ENCODE measurements around the gene CACFD1.

The CACFD1 gene

DNA sequence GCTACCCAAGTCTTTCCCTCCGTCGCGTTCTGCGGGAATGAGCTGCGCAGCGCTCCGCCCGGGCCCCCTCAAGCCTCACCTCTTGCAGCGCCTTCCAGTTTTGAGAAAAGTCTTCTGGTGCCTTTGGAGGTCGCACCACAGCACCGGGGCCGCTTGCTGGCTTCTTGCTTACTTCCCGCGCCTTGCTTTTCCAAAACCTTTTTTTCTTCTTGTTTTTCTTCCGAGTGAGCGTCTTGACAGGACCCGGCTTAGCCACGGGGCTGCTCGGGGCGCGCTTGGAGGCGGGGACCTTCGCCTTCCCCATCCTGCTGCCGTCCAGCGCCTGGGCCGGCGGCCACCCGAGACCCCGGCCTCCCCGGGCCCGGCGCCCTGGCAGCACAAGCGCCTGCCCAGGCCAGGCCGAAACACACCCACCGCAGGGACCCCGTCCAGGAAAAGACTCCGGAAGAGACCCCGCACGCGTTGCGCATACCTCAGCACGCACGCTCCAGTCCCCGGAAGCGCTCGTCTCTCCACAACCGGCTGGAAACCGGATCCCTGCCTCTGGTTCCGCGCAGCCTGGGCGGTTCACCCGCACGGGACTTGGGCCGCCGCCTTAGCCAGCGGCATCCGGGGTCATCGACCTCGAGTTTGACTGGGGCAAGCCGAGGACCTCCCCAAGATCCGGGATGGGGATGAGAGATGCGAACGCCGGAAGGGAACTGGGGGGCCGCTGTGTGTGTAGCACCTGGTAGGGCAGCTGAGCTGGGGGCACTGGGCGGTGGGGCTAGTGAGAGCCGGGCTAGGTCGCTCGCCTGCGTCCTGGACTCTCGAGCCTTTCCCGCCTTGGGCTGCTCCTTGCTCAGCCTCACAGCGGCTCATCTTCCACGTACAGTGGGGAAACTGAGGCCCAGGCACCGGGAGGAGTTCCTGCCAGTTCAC lies 42.0 kb upstream of the CACFD1 start, which contains the start of gene REXO4 (continued):
- peak; percentile 88 for TF ChIP-seq ZNF843 (tag by site-specific recombination; IDR thresholded peaks at IDR 0.05)
- TF ChIP-seq REPIN1 (tag by site-specific recombination; IDR thresholded peaks at IDR 0.05; ENCODE audit: low read depth), result peak; percentile 94; the same call in 1 of the 2 replicates
- TF ChIP-seq ZNF19 (tag by site-specific recombination; IDR thresholded peaks at IDR 0.05; ENCODE audit: low read depth), result no peak
- peak; percentile 90 for TF ChIP-seq ZNF600 (tag by site-specific recombination; IDR thresholded peaks at IDR 0.05)
- TF ChIP-seq, protein P1, sequence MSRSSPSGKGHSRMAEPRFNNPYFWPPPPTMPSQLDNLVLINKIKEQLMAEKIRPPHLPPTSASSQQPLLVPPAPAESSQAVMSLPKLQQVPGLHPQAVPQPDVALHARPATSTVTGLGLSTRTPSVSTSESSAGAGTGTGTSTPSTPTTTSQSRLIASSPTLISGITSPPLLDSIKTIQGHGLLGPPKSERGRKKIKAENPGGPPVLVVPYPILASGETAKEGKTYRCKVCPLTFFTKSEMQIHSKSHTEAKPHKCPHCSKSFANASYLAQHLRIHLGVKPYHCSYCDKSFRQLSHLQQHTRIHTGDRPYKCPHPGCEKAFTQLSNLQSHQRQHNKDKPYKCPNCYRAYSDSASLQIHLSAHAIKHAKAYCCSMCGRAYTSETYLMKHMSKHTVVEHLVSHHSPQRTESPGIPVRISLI (tag by site-specific recombination; IDR thresholded peaks at IDR 0.05), result peak; percentile 42; the same call in 1 of the 2 replicates
- peak; percentile 80 for TF ChIP-seq ZNF121 (tag by site-specific recombination; IDR thresholded peaks at IDR 0.05)
- TF ChIP-seq ZBTB17 (tag by site-specific recombination; IDR thresholded peaks at IDR 0.05), result peak; percentile 99
- peak; percentile 100 for TF ChIP-seq ZNF501 (tag by site-specific recombination; IDR thresholded peaks at IDR 0.05)
- peak; percentile 89 for TF ChIP-seq SP3 (tag by site-specific recombination; IDR thresholded peaks at IDR 0.05)
- no peak for TF ChIP-seq ZNF248 (tag by site-specific recombination; IDR thresholded peaks at IDR 0.05)
- TF ChIP-seq, protein P2, sequence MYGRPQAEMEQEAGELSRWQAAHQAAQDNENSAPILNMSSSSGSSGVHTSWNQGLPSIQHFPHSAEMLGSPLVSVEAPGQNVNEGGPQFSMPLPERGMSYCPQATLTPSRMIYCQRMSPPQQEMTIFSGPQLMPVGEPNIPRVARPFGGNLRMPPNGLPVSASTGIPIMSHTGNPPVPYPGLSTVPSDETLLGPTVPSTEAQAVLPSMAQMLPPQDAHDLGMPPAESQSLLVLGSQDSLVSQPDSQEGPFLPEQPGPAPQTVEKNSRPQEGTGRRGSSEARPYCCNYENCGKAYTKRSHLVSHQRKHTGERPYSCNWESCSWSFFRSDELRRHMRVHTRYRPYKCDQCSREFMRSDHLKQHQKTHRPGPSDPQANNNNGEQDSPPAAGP (tag by site-specific recombination; IDR thresholded peaks at IDR 0.05), result peak; percentile 98
- no peak for TF ChIP-seq ZNF433 (tag by site-specific recombination; IDR thresholded peaks at IDR 0.05; ENCODE audit: low read depth)
- TF ChIP-seq ZNF48 (tag by site-specific recombination; IDR thresholded peaks at IDR 0.05), result no peak
- TF ChIP-seq KLF10 (tag by site-specific recombination; IDR thresholded peaks at IDR 0.05), result peak; percentile 85
- TF ChIP-seq, protein P3, sequence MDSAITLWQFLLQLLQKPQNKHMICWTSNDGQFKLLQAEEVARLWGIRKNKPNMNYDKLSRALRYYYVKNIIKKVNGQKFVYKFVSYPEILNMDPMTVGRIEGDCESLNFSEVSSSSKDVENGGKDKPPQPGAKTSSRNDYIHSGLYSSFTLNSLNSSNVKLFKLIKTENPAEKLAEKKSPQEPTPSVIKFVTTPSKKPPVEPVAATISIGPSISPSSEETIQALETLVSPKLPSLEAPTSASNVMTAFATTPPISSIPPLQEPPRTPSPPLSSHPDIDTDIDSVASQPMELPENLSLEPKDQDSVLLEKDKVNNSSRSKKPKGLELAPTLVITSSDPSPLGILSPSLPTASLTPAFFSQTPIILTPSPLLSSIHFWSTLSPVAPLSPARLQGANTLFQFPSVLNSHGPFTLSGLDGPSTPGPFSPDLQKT (IDR thresholded peaks at IDR 0.05; ENCODE audit: borderline replicate concordance, low read depth, low read length), result no peak
- TF ChIP-seq SP7 (tag by site-specific recombination; IDR thresholded peaks at IDR 0.05), result peak; percentile 97
- TF ChIP-seq, protein P4, sequence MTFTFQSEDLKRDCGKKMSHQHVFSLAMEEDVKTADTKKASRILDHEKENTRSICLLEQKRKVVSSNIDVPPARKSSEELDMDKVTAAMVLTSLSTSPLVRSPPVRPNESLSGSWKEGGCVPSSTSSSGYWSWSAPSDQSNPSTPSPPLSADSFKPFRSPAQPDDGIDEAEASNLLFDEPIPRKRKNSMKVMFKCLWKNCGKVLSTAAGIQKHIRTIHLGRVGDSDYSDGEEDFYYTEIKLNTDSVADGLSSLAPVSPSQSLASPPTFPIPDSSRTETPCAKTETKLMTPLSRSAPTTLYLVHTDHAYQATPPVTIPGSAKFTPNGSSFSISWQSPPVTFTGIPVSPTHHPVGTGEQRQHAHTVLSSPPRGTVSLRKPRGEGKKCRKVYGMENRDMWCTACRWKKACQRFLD (tag by site-specific recombination; IDR thresholded peaks at IDR 0.05), result 0 out of 2 replicates have a peak, but pooled peaks have one; percentile 13
- peak; percentile 79 for TF ChIP-seq IKZF3 (tag by site-specific recombination; IDR thresholded peaks at IDR 0.05)
- TF ChIP-seq ZNF664 (tag by site-specific recombination; IDR thresholded peaks at IDR 0.05), result peak; percentile 54; the same call in 1 of the 2 replicates
- TF ChIP-seq SCRT1 (tag by site-specific recombination; IDR thresholded peaks at IDR 0.05; ENCODE audit: borderline replicate concordance), result peak; percentile 51; the same call in 1 of the 2 replicates
- peak; percentile 98 for TF ChIP-seq KLF16 (tag by site-specific recombination; IDR thresholded peaks at IDR 0.05)
- peak; percentile 97 for TF ChIP-seq ZBTB48 (tag by site-specific recombination; IDR thresholded peaks at IDR 0.05)
- TF ChIP-seq ZXDB (tag by site-specific recombination; IDR thresholded peaks at IDR 0.05), result peak; percentile 99
- TF ChIP-seq, protein P5, sequence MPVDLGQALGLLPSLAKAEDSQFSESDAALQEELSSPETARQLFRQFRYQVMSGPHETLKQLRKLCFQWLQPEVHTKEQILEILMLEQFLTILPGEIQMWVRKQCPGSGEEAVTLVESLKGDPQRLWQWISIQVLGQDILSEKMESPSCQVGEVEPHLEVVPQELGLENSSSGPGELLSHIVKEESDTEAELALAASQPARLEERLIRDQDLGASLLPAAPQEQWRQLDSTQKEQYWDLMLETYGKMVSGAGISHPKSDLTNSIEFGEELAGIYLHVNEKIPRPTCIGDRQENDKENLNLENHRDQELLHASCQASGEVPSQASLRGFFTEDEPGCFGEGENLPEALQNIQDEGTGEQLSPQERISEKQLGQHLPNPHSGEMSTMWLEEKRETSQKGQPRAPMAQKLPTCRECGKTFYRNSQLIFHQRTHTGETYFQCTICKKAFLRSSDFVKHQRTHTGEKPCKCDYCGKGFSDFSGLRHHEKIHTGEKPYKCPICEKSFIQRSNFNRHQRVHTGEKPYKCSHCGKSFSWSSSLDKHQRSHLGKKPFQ (tag by site-specific recombination; IDR thresholded peaks at IDR 0.05), result peak; percentile 79; the same call in 1 of the 2 replicates
- TF ChIP-seq ZNF394 (tag by site-specific recombination; IDR thresholded peaks at IDR 0.05; ENCODE audit: borderline replicate concordance), result peak; percentile 91
- TF ChIP-seq ZNF596 (tag by site-specific recombination; IDR thresholded peaks at IDR 0.05), result 0 out of 2 replicates have a peak, but pooled peaks have one; percentile 4
- TF ChIP-seq ZNF792 (tag by site-specific recombination; IDR thresholded peaks at IDR 0.05), result no peak
- TF ChIP-seq ZSCAN30 (tag by site-specific recombination; IDR thresholded peaks at IDR 0.05), result peak; percentile 97
- 0 out of 2 replicates have a peak, but pooled peaks have one; percentile 57 for TF ChIP-seq MYNN (tag by site-specific recombination; IDR thresholded peaks at IDR 0.05; ENCODE audit: borderline replicate concordance)
- TF ChIP-seq KLF8 (tag by site-specific recombination; IDR thresholded peaks at IDR 0.05), result peak; percentile 99
- peak; percentile 99 for TF ChIP-seq GLI4 (tag by site-specific recombination; IDR thresholded peaks at IDR 0.05)
